ENCODE measurements around the gene CORO6.
A peak's percentile ranks its signal among the peaks of the same experiment; 100 is the strongest.

The CORO6 gene

GRCh38 chr17:29575511-29576213 lies 47.0 kb downstream of the CORO6 start:
- no peak for TF ChIP-seq JUND (IDR thresholded peaks at IDR 0.05; ENCODE audit: low read depth)
- no peak for DNase-seq (ENCODE audit: low read depth in 1 of 2, low spot score in 1 of 2)
- in situ Hi-C loops (cut with HindIII; ENCODE audit: low pct_unique_long_range_greater_than_20kb, low sequenced_read_pairs), result no loop called here

- TF ChIP-seq JUND (IDR thresholded peaks at IDR 0.05; ENCODE audit: low read depth), result no peak
- no peak for DNase-seq (ENCODE audit: low read depth in 1 of 2, low spot score in 1 of 2)
- in situ Hi-C loops (cut with HindIII; ENCODE audit: low pct_unique_long_range_greater_than_20kb, low sequenced_read_pairs), result no loop called here
Observed at GRCh38 chr17:29574732-29575510, 47.8 kb downstream of the CORO6 start.

GRCh38 chr17:29573871-29574731 lies 48.6 kb downstream of the CORO6 start:
- no peak for DNase-seq (ENCODE audit: low read depth in 1 of 2, low spot score in 1 of 2)
- in situ Hi-C loops (cut with HindIII; ENCODE audit: low pct_unique_long_range_greater_than_20kb, low sequenced_read_pairs), result no loop called here
- TF ChIP-seq JUND (IDR thresholded peaks at IDR 0.05; ENCODE audit: low read depth), result no peak

GRCh38 chr17:29573558-29573869 lies 49.2 kb downstream of the CORO6 start:
- in situ Hi-C loops (cut with HindIII; ENCODE audit: low pct_unique_long_range_greater_than_20kb, low sequenced_read_pairs), result no loop called here
- no peak for DNase-seq (ENCODE audit: low read depth in 1 of 2, low spot score in 1 of 2)
- TF ChIP-seq JUND (IDR thresholded peaks at IDR 0.05; ENCODE audit: low read depth), result no peak

GRCh38 chr17:29572691-29573557 lies 49.8 kb downstream of the CORO6 start:
- in situ Hi-C loops (cut with HindIII; ENCODE audit: low pct_unique_long_range_greater_than_20kb, low sequenced_read_pairs), result no loop called here
- no peak for TF ChIP-seq JUND (IDR thresholded peaks at IDR 0.05; ENCODE audit: low read depth)

GRCh38 chr17:29571883-29572681 lies 50.6 kb downstream of the CORO6 start:
- TF ChIP-seq JUND (IDR thresholded peaks at IDR 0.05; ENCODE audit: low read depth), result no peak
- in situ Hi-C loops (cut with HindIII; ENCODE audit: low pct_unique_long_range_greater_than_20kb, low sequenced_read_pairs), result no loop called here
- DNase-seq (ENCODE audit: low read depth in 1 of 2, low spot score in 1 of 2), result no peak

More at GRCh38 chr17:29572691-29573557, 49.8 kb downstream of the CORO6 start:
- no peak for DNase-seq (ENCODE audit: low read depth in 1 of 2, low spot score in 1 of 2)

GRCh38 chr17:29571486-29571882 lies 51.2 kb downstream of the CORO6 start:
- DNase-seq (ENCODE audit: low read depth in 1 of 2, low spot score in 1 of 2), result no peak
- in situ Hi-C loops (cut with HindIII; ENCODE audit: low pct_unique_long_range_greater_than_20kb, low sequenced_read_pairs), result no loop called here
- TF ChIP-seq JUND (IDR thresholded peaks at IDR 0.05; ENCODE audit: low read depth), result no peak

GRCh38 chr17:29570521-29570920 lies 52.2 kb downstream of the CORO6 start:
- in situ Hi-C loops (cut with HindIII; ENCODE audit: low pct_unique_long_range_greater_than_20kb, low sequenced_read_pairs), result no loop called here
- DNase-seq (ENCODE audit: low read depth in 1 of 2, low spot score in 1 of 2), result no peak
- TF ChIP-seq JUND (IDR thresholded peaks at IDR 0.05; ENCODE audit: low read depth), result no peak

GRCh38 chr17:29569245-29569950 lies 53.3 kb downstream of the CORO6 start:
- in situ Hi-C loops (cut with HindIII; ENCODE audit: low pct_unique_long_range_greater_than_20kb, low sequenced_read_pairs), result no loop called here
- no peak for DNase-seq (ENCODE audit: low read depth in 1 of 2, low spot score in 1 of 2)
- TF ChIP-seq JUND (IDR thresholded peaks at IDR 0.05; ENCODE audit: low read depth), result no peak

- in situ Hi-C loops (cut with HindIII; ENCODE audit: low pct_unique_long_range_greater_than_20kb, low sequenced_read_pairs), result no loop called here
- no peak for TF ChIP-seq JUND (IDR thresholded peaks at IDR 0.05; ENCODE audit: low read depth)
- DNase-seq (ENCODE audit: low read depth in 1 of 2, low spot score in 1 of 2), result peak; percentile 94 to 97
Observed at GRCh38 chr17:29568331-29569244, 54.1 kb downstream of the CORO6 start, which contains the start of gene TP53I13. Gene TP53I13, plus strand, starts transcription at chr17:29568701. Its CDS starts 58 bp downstream, at chr17:29568759.

Data from T47D (cell line).